Activated T-cell treated with anti-CD3 and anti-CD28 coated beads for 48 hours (primary cell): ENCODE measurements around the gene GCG.

Source experiments
- DNase-seq: peaks from one replicate; pipeline ENCODE4 v3.0.0-alpha.2; 2020; ENCODE audit warnings: low read depth

GCG gene

DNA sequence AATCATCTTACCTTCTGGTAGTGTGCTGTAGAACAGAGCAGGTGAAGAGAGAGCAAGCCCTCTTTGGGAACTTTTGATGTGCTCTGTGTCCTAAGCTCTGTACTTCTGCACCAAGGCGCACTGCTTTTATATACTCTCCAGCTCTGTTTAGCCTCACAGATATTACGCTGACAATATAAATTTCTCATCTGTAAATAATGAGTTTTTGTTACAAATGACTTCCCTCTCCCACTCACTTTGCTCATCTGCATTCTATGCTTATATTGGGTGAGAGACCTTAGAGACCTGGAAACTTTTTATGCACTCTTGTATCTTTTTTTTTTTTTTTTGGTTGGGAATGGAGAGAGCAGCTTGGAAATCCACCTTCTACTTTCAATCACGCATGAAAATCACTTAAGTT is at the start of gene GCG:
GCG (minus strand) TSS at position 101 of the 400 bp plus-strand sequence. CDS start 3,069 bp downstream, outside the sequence.
- no peak for DNase-seq

DNA sequence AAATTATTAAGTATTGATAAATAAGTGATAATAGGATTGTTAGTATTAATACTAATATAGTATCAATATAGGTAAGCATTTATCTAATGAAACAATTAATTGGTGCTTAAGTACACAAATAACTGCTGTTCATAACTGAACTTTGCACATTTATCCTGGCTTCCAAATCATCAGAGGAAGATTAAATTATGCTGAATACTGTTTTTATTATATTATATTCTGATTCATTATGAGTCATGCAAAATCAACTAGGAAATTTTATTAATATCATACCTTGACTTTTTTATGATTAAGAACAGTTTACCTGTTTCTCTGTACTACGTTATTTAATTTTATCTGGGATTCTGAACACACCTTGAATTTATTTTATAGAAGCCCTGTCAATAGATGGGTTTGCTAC is 48.6 kb upstream of the GCG start:
- DNase-seq = no peak

DNA sequence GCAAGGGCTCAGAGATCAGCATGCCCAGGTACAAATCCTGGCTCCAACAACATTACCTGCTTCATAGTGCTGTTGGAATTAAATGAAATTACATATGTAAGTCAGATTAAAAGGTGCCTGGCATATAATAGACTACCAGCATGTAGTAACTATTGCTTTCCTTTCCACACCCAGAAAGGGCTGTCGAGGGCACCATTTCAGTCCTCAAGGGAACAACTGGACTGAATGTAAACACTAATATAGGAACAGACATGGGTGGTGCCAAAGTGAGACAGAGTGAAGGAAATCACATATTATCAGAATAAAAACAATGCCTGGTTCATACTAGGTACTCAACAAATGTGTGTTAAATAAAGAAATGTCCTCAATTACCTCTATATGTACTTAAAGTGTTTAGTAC is 47.9 kb upstream of the GCG start:
- DNase-seq = no peak

DNA sequence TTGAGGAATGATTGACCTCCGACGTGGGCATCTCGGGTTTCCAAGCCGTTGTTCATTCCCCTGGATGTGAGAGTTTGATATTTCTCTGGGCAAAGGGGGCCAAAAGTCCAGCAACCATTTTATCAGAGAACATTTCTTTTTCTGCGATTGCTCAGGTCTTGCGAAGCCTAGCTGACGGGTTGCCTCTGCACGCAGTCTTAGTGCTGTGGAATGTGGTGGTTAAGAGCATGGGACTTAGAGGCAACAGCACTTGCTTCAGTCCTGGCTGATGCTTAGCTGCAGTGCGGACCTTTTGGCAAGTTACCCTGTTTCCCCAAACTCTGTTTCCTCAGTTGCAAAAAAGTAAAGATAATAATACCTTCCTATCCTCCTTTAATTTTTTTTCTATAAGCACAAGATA is 46.2 kb upstream of the GCG start:
- no peak for DNase-seq

DNA sequence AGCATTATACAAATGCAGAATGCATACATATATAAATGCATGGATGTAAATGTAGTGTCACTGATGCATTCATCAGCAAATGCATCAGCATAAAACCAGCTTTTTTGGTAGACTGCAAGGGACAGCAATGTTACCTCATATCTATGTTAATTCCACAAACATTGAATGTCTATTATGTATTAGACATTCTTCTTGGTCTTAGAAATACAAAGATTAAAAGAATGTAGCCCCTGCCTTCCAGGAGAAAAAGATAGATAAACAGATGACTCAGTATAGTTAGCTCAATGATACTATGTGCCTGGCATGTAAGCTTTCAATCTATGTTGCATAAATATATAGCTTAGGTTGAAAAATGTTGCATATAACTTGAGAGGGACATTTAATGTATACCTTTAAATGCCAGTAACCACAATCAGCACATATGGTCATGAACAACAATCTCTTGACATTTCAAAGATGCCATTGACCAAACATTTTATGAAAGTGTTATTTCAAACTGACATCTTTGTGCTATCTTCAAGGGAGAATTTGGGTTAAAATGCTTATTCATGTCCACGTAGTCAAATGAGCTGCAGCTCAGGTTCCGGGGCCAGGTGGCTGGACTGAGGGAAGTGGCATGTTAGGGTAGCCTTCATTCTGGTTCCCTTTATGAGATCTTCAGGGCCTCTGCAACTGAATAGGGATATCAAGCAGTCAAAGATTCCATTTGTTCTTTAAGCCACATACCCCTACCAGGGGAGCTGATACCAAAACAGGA is 45.2 kb upstream of the GCG start:
- DNase-seq = no peak

DNA sequence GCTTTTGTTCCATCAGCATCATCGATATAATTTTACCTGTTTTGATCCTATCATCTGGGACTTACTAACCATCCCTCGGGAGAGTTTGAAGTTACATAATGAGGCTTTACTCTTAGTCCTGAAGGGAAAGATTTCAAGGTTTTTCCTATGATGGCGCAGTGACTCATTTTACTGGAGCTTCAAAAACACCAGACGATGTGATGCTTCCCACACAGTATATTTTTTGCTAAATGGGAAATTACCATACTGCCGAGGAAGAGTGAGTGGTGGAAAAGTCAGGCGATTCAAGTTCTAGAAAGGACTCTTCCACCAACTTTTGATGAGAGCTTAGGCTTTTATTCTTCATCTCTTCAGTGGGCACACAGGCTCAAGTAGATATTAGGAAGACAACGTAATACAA is 44.6 kb upstream of the GCG start:
- no peak for DNase-seq

DNA sequence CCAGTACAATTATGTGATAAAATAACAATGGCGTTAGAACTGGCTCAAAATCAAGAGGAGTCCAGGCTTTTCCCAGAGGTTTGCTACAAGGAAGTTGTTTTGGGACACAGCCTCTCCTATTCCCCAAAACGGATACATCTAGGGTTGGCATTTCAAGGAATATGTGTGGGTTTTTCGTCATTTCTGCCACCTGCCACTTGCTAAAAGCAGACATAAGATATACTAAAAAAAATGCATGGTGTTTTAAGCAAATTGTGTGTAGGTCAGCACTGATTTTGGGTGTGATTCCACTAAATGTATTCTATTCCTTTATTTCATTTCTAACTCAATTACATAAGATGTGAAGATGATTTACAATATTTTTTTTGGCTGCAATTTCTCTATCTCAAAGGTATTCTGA is 36.4 kb upstream of the GCG start:
- no peak for DNase-seq

DNA sequence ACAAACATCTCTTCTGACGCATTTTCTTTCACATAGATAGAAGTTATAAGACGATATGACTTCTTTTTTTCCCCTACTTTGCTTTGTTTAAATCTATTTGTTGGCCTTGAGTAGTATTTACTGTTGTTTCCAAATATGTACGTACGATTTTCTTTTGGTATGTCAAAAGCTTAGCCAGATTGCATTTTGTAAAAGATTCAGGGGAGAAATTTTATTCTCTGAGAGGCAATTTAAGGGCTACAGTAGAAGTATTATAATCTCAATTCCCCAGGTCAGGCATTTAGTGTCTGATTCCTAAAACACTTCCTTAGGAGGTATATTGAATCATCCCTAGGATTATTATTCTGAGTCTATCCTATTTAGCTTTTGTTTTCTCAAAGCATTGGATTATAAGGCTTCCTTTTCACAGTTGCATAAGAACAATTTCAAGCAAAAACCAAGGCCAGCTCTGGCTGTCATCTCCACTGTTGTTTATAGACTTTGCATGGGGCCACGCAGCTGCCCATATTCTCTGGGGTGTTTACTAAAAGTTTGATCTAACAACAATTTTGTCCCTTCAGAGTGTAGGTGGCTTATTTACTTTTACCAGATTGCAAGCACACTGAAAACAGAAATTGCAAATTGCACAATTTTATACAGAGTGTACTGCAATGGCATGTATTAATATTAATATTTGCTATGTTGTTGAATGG is 33.6 kb upstream of the GCG start:
- DNase-seq = no peak

DNA sequence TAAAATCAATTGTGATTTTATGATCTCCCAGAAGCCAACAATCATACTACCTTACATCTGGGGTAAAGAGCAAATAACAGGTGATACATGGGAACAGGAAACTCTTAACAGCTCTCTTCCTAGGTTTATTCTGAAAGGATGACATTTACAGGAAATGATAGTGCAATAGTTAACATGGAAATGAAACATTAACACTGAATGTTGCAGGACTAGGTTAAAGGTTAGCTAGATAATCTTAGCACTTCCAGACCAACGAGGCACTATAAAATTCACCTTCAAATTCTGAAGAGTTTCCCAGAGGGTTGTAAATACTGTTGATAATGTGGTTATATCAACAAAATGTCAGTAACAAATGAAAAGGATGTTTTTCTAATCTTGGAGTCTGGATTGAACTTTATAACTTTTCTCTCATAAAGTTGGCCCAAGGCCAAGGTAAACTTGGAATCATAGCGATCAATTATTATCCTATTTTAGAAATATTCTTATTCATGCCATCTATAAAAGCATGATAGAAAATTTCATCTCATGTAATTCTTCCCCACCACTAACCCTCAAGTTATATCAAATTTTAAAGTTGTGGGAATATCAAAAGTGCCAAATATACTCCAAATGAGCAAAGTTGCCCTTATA is 32.9 kb upstream of the GCG start:
- DNase-seq = no peak

DNA sequence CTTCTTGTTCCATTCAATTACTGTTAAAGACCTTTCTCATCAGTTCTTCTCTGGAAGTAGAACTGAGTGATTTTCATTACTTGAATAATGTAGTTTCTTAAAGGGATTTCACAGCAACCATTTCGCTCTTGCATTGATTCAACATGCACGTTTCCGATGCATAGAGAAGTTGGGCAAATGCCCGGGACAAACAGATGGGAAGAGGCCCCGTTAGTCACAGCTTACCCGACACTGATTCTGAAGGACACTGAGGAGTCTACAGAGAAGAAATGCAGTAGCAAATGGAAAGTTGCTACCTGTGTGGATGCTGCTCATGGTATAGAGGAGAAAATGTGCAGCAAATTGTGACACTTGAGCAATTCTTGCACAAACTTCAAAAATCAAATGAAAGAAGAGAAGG is 32.3 kb upstream of the GCG start:
- DNase-seq = no peak

DNA sequence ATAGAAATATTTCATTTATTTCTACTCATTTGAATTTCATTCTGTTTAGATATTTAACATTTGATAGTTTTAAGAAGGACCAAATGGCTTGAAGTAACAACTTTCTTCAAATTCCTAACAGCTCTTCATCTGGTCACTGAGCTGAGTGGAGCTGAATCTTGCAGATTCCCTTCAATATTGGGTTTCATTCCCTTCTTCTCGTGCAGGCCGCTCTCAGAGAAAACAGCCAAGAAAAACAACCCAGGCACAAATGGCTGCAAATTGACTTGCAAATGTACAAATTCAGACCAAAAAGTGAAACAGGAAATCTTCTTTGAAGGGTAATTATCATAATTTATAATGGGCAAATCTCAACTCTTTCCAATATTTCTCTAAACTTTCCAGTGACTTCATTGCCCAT is 30.3 kb upstream of the GCG start:
- DNase-seq = no peak

DNA sequence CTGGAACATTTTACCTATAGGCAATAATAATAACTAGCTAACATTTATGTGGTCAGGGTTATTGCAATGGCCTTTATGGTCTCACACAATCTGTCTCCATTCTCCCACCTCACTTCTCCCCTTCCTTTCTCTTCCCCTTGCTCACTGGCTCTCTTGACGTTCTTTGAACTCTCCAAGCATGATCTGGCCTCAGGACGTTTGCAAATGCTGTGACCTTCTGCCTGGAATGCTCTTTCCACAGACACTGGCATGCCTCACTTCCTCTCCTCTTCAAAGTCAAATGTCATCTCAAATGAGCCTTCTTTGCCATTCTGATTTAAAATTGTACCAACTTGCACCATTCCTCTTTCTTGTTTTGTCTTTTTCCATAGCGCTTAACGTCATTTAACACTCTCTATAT is 25.3 kb upstream of the GCG start:
- DNase-seq = no peak

DNA sequence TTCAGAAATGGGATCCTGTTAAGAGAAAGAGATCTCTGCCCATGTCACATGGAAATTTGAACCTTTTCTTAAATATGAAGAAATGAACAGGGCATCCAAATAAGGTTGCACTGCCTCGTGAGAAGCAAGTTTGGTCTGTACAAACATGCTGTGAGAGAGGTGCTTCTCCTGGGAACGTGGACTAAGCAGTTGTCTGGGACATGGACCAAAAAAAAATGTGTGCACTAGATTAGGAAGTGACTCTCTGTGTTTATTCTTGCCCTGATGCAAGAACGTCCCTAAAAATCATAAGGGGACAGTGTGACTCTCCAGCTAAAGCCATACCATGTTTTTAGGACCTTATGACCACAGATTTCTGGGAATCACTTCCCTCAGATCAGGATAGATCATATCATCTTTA is 23.7 kb upstream of the GCG start:
- DNase-seq = no peak

DNA sequence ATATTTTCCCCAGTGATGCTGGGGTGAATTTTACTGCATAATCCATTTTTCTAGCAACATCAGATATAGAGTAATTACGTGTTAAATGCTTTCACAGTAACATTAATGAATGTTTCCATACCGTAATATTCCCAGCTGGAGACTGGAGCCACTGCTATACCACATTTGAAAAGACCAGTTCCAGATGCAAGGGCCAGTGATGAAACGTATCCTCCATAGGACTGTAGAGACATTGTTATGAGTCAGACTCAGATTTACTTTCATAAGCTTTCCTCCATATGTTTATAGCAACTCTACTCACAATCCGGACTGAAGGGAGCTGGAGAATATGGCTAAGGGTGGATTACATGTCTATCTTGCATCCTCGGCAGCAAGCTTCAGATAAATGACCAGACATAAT is 22.7 kb upstream of the GCG start:
- no peak for DNase-seq

DNA sequence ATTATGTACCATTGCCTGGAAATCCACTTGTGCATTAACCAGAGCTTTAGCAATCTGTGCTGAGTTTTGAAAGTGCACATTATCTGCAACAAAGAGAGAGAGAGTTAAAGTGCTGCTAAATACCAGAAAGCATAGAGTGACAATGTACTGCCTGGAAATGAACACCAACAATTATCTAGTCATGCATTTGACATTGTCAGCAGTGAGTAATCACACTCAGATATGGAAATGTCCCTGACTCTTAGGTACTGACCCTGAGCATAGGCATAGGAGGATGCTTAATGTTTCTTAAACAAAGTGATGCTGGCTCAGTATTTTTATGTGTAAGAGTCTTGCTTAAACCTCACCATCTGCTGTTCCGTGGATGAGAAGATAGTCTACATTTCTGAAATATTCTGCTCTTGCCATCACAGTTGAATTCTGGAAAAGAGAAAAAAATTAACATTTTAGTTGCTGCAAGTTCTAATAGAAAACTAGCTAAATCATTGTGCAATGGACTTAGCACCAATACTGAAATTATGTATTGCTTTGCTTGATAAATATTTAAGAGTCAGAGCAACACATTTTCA is 20.8 kb upstream of the GCG start:
- no peak for DNase-seq

DNA sequence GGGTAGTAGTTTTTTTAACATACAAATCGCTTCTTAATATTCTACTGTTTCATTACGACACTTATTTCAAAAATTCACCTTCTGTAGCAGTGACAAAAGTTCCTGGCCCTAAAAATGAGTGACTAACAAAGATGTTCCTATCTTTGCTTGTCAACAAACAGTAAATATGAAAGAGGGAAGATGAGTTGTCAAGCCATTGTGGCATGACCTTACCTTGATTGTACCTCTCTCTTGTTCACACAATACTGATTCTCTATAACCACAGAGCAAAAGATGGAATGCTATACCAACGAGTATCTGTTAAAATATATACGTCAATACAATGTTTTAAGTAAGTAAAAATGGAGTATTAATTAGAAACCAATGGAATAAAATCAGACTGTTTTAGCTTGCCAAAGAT is 14.7 kb upstream of the GCG start:
- DNase-seq = no peak

DNA sequence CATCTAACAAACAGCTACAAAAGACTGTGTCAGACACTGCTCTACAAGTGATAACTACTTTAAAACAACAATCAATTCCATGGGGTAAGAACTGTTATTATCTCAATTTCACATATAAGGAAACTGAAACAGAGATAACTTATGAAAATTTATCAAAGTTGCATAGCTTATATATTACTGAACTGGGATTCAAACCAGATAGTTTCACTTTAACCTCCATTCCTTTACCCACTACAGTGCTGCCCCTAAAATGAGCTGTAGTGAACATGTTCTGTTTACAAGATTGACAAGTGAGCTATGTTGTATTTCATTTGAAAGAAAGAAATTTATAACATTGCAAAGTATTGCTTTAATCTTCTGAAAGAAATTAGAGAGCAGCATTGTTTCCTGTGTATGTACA is 14.1 kb upstream of the GCG start:
- DNase-seq = no peak

DNA sequence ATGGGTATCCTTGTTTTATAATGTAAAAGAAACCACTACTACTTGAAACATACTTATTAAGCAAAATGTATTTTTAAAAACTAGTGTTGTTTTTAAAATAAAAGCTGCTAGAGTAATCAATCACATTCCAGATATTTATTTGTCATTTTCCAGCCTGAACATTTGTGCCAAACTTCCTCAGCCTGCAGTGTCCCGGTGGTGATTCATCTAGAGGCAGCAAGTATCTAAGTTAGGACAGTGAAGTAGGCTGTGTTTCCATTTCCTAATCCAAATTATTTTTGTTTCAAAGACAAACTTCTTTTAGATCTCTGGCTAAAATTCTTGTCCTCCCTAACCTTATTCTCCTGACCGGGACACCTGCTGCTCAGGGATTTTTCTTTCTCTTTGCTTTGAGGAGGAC is 12.8 kb upstream of the GCG start:
- DNase-seq = no peak

DNA sequence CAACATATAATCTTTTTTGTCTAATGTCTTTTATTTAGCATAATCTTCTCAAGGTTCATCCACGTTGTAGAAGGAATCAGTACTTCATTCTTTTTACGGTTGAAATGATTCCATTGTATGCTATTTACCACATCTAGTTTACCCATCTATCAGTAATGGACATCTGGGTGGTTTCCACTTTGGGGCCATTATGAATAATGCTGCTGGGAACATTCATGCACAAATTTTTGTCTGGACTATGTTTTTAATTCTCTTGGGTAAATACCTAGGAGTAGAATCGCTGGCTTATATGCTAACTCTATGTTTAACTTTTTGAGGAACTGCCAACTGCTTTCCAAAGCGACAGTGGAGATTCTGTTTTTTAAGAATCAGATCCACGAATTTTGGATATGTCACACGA is 7.4 kb upstream of the GCG start:
- no peak for DNase-seq

DNA sequence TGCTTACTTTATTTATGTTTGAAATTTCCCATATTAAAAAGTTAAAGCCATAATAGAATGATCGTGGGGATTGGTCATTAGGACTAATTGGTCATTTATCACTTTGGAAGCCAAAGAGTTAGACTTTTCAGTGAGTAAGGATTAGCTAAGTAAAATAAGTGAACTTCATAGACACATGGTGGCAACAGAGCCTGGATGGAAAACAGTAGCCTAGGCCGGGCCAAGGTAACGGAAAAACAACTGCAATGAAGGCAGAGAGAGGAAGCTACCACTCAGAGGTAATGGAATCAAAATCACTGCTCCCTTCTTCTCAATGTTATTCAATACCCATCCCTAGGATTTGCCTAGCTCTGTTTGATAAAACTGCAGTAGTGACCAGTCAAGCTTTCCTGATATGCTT is 4.1 kb upstream of the GCG start:
- no peak for DNase-seq

DNA sequence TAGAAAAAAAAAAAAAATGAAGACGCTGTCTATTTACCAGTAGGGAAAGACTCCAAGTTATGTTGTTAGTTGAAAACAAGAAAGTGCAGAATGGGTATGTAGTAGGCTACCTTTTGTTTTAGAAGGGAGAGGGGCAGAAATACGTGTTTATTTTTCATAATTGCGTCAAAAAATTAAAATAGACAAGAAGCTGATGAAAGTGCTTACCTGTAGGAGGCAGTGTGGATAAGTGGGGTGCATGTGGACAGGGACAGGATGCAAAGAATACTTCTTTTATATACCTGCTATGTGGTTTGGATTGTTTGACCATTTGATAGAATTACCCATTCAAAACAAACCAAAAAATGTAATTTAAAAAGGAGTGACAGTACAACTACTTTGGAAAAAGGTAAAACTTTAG is 3.0 kb upstream of the GCG start:
- DNase-seq = no peak

DNA sequence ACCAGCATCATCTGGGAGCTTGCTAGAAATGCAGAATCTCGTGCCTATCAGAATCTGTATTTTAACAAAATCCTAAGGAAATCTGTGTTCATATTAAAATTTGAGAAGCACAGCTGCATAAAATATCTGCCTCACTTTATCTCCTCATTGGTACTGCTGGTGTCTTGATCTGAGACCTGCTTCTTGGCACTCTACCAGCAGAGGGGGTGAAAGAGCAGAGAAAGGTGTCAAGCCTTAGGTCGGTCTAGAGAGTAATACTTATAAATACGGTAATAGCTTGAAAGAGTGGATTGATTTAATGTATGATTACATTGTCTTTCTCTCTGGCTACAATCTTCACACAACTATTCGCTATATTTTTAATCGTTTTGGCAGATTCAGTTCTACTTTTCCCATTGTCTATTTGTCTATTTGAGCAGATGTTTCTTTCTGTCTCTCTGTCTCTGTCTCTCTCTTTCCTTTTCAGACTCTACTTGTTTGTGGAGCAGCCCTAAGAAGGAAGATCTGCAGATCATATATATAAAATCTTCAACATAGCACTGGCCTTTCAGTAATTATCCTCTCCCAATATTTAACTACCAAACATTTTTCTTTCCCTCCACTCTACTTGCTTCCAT is 1.7 kb upstream of the GCG start:
- peak; percentile 43 for DNase-seq

DNA sequence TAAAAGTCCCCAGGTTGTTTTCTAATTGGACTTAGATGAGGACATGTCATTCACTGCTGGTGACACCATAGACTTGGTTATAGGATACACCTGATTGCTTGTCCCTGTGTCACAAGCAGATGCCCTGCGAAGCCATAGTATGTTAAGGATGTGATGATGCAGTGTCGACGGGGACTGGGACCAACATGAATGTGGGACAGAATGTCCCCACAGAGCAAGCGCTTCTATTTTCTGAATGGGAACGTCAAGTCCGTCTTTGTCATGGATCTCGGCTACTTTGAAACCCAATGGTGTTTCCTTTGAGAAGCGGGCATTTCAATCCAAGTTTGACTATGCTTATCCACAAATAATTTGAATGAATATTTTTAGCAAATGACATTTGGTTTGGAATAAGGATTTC is 2.1 kb downstream of the GCG start:
- DNase-seq = no peak
